ENCODE data around the gene OR51M1.
"Not testable (repeated sequence)": the region's sequence is repeated elsewhere in the genome, so short reads cannot be mapped to it uniquely, and the experiment has no call there.

OR51M1 gene

DNA sequence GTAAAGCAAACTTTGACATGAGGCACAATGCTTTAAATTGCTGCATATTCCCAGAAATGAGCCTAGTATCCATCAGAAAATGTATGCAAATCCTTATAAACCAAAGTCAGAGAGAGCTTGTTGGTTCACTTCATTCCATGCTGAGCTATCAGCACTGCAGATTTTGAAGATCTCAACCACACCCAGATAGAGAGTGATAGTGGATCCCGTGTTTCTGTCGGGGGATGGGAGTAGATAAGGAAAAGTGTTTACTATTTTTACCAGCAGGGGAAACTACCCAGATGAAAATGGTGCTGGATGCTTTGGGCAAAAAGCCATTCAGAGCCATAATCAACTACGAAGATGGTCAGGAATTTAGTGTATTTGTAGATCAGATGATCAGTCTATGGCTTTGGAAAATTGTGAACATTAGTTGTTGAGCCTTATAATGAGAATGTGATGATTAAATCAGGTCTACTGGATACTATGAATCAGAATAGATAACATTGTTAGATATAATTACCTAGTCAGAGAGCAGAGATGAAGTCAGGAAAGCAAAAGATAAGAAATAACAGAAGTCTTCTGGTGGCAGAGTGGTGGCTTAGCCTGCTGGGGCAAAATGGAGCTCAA is 21.5 kb upstream of the OR51M1 start:
- no peak for TF ChIP-seq TAF1 (IDR thresholded peaks at IDR 0.05; ENCODE audit: borderline replicate concordance, low read depth, low read length)
- TF ChIP-seq POLR2AphosphoS5 (IDR thresholded peaks at IDR 0.05; ENCODE audit: low read depth, low read length), result no peak
- TF ChIP-seq POLR2A (IDR thresholded peaks at IDR 0.05; ENCODE audit: low read depth, low read length), result no peak
- FAIRE-seq (no peak), DNase-seq (ENCODE audit: insufficient read length) (no peak)

DNA sequence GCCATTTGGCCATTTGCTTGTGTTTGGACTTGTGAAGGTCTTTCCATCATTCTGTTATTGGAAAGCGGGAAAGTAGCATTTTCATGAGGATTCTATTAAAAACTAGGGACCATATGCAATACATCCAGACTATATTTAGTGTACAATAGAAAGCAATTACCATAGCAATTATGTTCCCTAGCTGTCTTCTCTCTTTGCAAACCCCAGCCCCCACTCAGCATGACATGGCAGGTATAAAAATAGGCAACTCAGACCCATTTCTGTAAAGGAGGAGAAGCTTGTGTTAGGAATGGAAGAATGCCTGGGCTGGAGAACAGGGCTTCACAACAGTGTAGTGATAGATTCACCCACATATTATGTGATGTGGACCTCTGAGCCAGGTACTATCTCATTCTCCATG is 19.9 kb upstream of the OR51M1 start:
- no peak for DNase-seq (ENCODE audit: insufficient read length)
- TF ChIP-seq POLR2AphosphoS5 (IDR thresholded peaks at IDR 0.05; ENCODE audit: low read depth, low read length) (no peak), TAF1 (IDR thresholded peaks at IDR 0.05; ENCODE audit: borderline replicate concordance, low read depth, low read length) (no peak), POLR2A (IDR thresholded peaks at IDR 0.05; ENCODE audit: low read depth, low read length) (no peak)
- FAIRE-seq, result no peak

DNA sequence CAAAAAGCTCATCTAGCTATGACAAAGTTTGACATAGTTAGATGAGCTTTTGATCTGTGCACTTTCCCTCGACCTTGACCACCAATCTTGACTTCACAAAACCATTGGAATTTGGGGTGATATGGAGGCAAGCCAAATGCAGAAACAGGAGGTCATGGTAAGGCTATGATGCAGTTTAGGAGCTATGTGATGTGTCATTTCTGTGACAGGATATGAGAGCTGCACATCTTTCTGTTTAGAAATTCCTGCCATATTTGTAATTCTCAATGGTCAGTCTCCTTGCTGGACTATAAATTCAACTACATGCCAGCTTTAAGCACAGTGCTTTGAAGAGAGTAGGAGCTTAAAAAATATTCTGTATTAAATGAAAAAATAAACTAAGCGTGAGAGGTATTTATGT is 19.4 kb upstream of the OR51M1 start:
- no peak for DNase-seq (ENCODE audit: insufficient read length)
- no peak for TF ChIP-seq TAF1 (IDR thresholded peaks at IDR 0.05; ENCODE audit: borderline replicate concordance, low read depth, low read length)
- TF ChIP-seq POLR2A (IDR thresholded peaks at IDR 0.05; ENCODE audit: low read depth, low read length), result no peak
- no peak for TF ChIP-seq POLR2AphosphoS5 (IDR thresholded peaks at IDR 0.05; ENCODE audit: low read depth, low read length)
- no peak for FAIRE-seq

DNA sequence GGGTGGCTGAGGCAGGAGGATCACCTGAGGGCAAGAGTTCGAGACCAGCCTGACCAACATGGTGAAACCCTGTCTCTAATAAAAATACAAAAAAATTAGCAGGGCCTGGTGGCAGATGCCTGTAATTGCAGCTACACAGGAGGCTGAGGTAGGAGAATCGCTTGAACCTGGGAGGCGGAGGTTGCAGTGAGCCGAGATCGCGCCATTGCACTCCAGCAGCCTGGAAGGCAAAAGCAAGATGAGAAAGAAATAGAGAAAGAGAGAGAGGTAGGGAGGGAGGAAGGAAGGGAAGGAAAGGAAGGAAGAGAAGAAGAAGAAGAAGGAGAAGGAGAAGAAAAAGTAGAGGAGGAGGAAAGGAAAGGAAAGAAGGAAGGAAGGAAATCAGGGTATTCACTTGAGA is 17.2 kb upstream of the OR51M1 start:
- not testable (repeated sequence) for FAIRE-seq; DNase-seq (ENCODE audit: insufficient read length)

- FAIRE-seq, result no peak
- TF ChIP-seq POLR2A (IDR thresholded peaks at IDR 0.05; ENCODE audit: low read depth, low read length) (no peak), POLR2AphosphoS5 (IDR thresholded peaks at IDR 0.05; ENCODE audit: low read depth, low read length) (no peak), TAF1 (IDR thresholded peaks at IDR 0.05; ENCODE audit: borderline replicate concordance, low read depth, low read length) (no peak)
- DNase-seq (ENCODE audit: insufficient read length), result no peak
Observed at GRCh38 chr11:5366856-5367255, 16.8 kb upstream of the OR51M1 start.

DNA sequence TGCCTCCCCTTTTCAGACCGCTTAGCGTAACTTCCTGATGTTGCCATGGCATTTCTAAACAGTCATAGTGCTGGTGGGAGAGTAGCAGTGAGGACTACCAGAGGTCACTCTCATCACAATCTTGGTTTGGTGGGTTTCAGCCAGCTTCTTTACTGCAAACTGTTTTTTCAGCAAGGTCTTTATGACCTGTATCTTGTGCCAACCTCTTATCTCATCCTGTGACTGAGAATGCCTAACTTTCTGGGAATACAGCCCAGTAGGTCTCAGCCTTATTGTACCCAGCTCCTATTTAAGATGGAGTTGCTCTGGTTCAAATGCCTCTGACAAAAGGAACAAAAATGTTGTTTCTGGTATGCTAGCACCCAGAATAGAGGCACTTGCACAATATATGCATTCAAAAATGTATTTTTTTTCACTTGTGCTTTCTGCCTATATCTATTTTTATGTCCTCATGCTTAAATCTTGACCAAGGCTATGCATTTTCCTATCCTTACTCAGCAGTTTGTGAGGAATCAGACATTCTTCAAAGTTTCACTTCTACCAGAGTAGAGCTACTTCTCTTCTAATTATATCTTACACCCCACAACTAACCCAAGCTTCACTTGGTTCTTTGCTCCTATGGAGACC is 16.1 kb upstream of the OR51M1 start:
- no peak for DNase-seq (ENCODE audit: insufficient read length)
- TF ChIP-seq TAF1 (IDR thresholded peaks at IDR 0.05; ENCODE audit: borderline replicate concordance, low read depth, low read length) (no peak), POLR2AphosphoS5 (IDR thresholded peaks at IDR 0.05; ENCODE audit: low read depth, low read length) (no peak)
- no peak for FAIRE-seq

- TF ChIP-seq TAF1 (IDR thresholded peaks at IDR 0.05; ENCODE audit: borderline replicate concordance, low read depth, low read length), result no peak
- no peak for TF ChIP-seq POLR2AphosphoS5 (IDR thresholded peaks at IDR 0.05; ENCODE audit: low read depth, low read length)
- TF ChIP-seq POLR2A (IDR thresholded peaks at IDR 0.05; ENCODE audit: low read depth, low read length), result no peak
- DNase-seq (ENCODE audit: insufficient read length) (no peak), FAIRE-seq (no peak)
Observed at GRCh38 chr11:5368502-5369043, 15.0 kb upstream of the OR51M1 start.

DNA sequence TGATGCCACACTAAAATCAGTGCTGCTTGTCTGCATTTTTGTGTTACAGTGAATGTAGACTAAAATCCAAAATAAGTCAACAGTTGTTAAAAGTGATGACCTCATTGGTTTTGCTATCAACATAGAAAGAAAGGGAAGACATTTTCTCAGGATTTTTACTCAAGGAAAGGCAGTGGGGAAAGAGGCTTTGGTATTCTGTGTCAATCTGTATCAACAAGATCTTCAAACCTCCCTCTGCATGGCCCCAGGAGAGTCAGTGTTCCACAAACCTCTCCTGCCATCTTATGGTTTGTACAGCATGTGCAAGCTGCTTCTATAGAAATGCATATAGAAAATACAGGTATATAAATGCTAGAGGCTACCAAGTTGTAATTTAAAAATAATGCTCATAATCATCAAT is 13.8 kb upstream of the OR51M1 start:
- FAIRE-seq (no peak), DNase-seq (ENCODE audit: insufficient read length) (no peak)
- TF ChIP-seq TAF1 (IDR thresholded peaks at IDR 0.05; ENCODE audit: borderline replicate concordance, low read depth, low read length) (no peak), POLR2AphosphoS5 (IDR thresholded peaks at IDR 0.05; ENCODE audit: low read depth, low read length) (no peak), POLR2A (IDR thresholded peaks at IDR 0.05; ENCODE audit: low read depth, low read length) (no peak)

DNA sequence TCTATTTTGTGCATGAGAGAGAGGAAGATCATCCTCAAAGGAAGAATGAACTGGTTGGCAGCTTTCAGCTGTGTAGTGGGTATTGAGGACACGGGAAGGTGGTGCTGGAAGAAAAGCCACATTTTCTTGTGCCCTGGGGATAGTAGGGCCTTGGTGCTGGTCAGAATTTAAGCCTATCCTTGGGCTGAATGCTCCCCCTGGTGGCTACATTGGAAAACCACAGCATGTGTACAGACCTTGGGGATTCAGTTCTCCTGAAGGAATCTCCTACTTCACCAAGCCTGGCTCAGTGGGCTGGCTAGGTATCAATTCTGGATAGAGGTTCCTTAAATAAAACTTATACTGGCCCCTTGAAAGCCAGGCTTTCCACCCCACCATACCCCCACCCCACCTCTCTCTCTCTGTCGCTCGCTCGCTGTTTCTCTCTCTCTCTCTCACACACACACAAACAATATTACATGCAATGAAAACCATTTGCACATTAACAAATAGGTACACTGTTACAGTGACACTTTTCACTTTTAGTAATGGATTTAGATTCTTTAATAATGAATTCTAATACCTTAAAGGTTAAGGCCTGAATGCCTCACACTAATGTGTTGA is 2.8 kb upstream of the OR51M1 start:
- FAIRE-seq, result peak; percentile 92
- DNase-seq (ENCODE audit: insufficient read length), result no peak
- TF ChIP-seq POLR2AphosphoS5 (IDR thresholded peaks at IDR 0.05; ENCODE audit: low read depth, low read length) (no peak), TAF1 (IDR thresholded peaks at IDR 0.05; ENCODE audit: borderline replicate concordance, low read depth, low read length) (no peak), POLR2A (IDR thresholded peaks at IDR 0.05; ENCODE audit: low read depth, low read length) (no peak)

- FAIRE-seq, result no peak
- no peak for DNase-seq (ENCODE audit: insufficient read length)
- no peak for TF ChIP-seq POLR2A (IDR thresholded peaks at IDR 0.05; ENCODE audit: low read depth, low read length)
Observed at GRCh38 chr11:5384335-5384734, 723 bp downstream of the OR51M1 start.

GRCh38 chr11:5390210-5390609 is 6.6 kb downstream of the OR51M1 start:
- no peak for DNase-seq (ENCODE audit: insufficient read length)
- no peak for TF ChIP-seq TAF1 (IDR thresholded peaks at IDR 0.05; ENCODE audit: borderline replicate concordance, low read depth, low read length)
- no peak for TF ChIP-seq POLR2A (IDR thresholded peaks at IDR 0.05; ENCODE audit: low read depth, low read length)
- no peak for TF ChIP-seq POLR2AphosphoS5 (IDR thresholded peaks at IDR 0.05; ENCODE audit: low read depth, low read length)
- no peak for FAIRE-seq

GRCh38 chr11:5394091-5394490 is 10.5 kb downstream of the OR51M1 start:
- peak; percentile 21 for FAIRE-seq
- TF ChIP-seq TAF1 (IDR thresholded peaks at IDR 0.05; ENCODE audit: borderline replicate concordance, low read depth, low read length) (no peak), POLR2AphosphoS5 (IDR thresholded peaks at IDR 0.05; ENCODE audit: low read depth, low read length) (no peak), POLR2A (IDR thresholded peaks at IDR 0.05; ENCODE audit: low read depth, low read length) (no peak)

More at GRCh38 chr11:5394091-5394490, 10.5 kb downstream of the OR51M1 start:
- DNase-seq (ENCODE audit: insufficient read length), result no peak

Measured in GM12892 (cell line).